ENCODE results near the gene ETNK1. TPM values are rescaled to one million over a fixed set of nuclear protein-coding genes. Genes with fewer than 3 reads are reported as not detected.

Gene ETNK1
- total RNA-seq, 1 experiment from 2014 or later = 70.1 TPM

- Mint-ChIP-seq H3K4me3 (no peak overlapping the region), H3K4me1 (peaks cover 15 to 18% of the 10 kb centered on the region in 2 experiments), H3K9me3 (no peaks in the 10 kb centered on the region), H3K27me3 (ENCODE audit: low read depth) (no peaks in the 10 kb centered on the region), H3K27ac (peak overlapping the region in 1 of 3 experiments; percentile 30; a peak in 2 of 7 replicates), H3K36me3 (ENCODE audit: insufficient read depth in 1 of 3, low read depth in 3 of 3) (peaks cover 0 to 2% (median 0%) of the 10 kb centered on the region in 3 experiments; a peak in 3 of 7 replicates)
- no peak overlapping the region for H3K18ac ChIP-seq (ENCODE audit: insufficient read length, low read depth, low read length)
- H3K56ac ChIP-seq (ENCODE audit: insufficient read length, low read depth, low read length) = no peak overlapping the region
- H3T11ph ChIP-seq (ENCODE audit: low read length) = no peak overlapping the region
- H3K79me1 ChIP-seq (ENCODE audit: insufficient read depth, low read depth, low read length, poor library complexity, severe bottlenecking) = no peaks in the 10 kb centered on the region
- no peak overlapping the region for H4K5ac ChIP-seq (ENCODE audit: insufficient read length, low read depth, low read length)
- no peak overlapping the region for H2BK15ac ChIP-seq (ENCODE audit: low read depth, low read length)
- no peaks in the 10 kb centered on the region for H3K9me3 ChIP-seq (ENCODE audit: control insufficient read depth, low read depth, low read length)
- H3K27me3 ChIP-seq (ENCODE audit: insufficient read depth, low read length) = no peaks in the 10 kb centered on the region
- WGBS (ENCODE audit: extremely low coverage, insufficient read length, low lambda C conversion rate) = no CpG with 5 or more reads among the region's 3 CpGs
- no peaks in the 10 kb centered on the region for H3K23me2 ChIP-seq (ENCODE audit: insufficient read length, low read depth, low read length, poor library complexity, severe bottlenecking)
- no peaks in the 10 kb centered on the region for H3K4me1 ChIP-seq (ENCODE audit: insufficient read depth, low read length)
- no peak overlapping the region for H2BK12ac ChIP-seq (ENCODE audit: insufficient read length, low read depth, low read length)
- no peak overlapping the region for H4K8ac ChIP-seq (replicated peaks; ENCODE audit: insufficient read length, low read depth, low read length)
- no peak overlapping the region for H3K4ac ChIP-seq (ENCODE audit: low read depth, low read length)
- DNase-seq = no peak
- H3K14ac ChIP-seq (ENCODE audit: insufficient read depth, low read length) = no peak overlapping the region
- H4K20me1 ChIP-seq (ENCODE audit: control insufficient read depth, insufficient read depth, insufficient read length) = no peaks in the 10 kb centered on the region
- H3K4me2 ChIP-seq (ENCODE audit: insufficient read depth, insufficient read length, low read length) = no peak overlapping the region
- H2AFZ ChIP-seq (ENCODE audit: low read length) = no peak overlapping the region
- TF ChIP-seq CTCF (conservative IDR thresholded peaks at IDR 0.05) = no peak
- no peak overlapping the region for H2BK20ac ChIP-seq (ENCODE audit: low read depth, low read length, poor library complexity, severe bottlenecking)
- no peak overlapping the region for H2BK120ac ChIP-seq (ENCODE audit: low read depth, low read length, poor library complexity, severe bottlenecking)
- H4K91ac ChIP-seq (ENCODE audit: insufficient read length, low read depth, low read length) = no peak overlapping the region
- H3K9ac ChIP-seq (ENCODE audit: extremely low read depth, insufficient read length, low read length) = no peak overlapping the region
- no peak overlapping the region for H2AK5ac ChIP-seq (ENCODE audit: insufficient read length, low read length)
- H2BK5ac ChIP-seq (ENCODE audit: insufficient read length, low read length) = no peak overlapping the region
- no peak overlapping the region for H3K27ac ChIP-seq (ENCODE audit: insufficient read length, low read depth, low read length)
- no peak overlapping the region for H3K23ac ChIP-seq (ENCODE audit: insufficient read length, low read depth, low read length)
- peaks cover 2% of the 10 kb centered on the region; the same call in 1 of the 2 replicates for H3K79me2 ChIP-seq (ENCODE audit: insufficient read depth, low read length)
Observed at GRCh38 chr12:22641353-22642053, 16.5 kb downstream of the ETNK1 start.
